Hepatocyte (in vitro differentiated cells): ENCODE data around the gene XRN1. TPM values are rescaled to one million over a fixed set of nuclear protein-coding genes. Genes with fewer than 3 reads are reported as not detected.
"Not testable (repeated sequence)": the region's sequence is repeated elsewhere in the genome, so short reads cannot be mapped to it uniquely, and the experiment has no call there.

Experiments
- DNase-seq: peaks from one replicate; pipeline ENCODE4 v3.0.0-alpha.2; 2016; ENCODE audit warnings: low spot score
- H2AFZ ChIP-seq: fragments of 200-600 bp; sonication (generic); 2 replicates; pipeline ENCODE4 v1.6.0; 2016; ENCODE audit warnings: antibody characterized with exemption, mild to moderate bottlenecking
- H3K27ac ChIP-seq: fragments of 200-600 bp; sonication (generic); 2 replicates; pipeline ENCODE4 v1.5.1; 2016; ENCODE audit warnings: mild to moderate bottlenecking
- H3K27me3 ChIP-seq: fragments of 200-600 bp; sonication (generic); 2 replicates; pipeline ENCODE4 v1.6.1; 2016
- H3K36me3 ChIP-seq: fragments of 200-600 bp; sonication (generic); replicated peaks from 2 replicates; pipeline ENCODE4 v1.5.1; 2016; ENCODE audit warnings: low read depth; ENCODE audit not compliant: insufficient read depth
- H3K4me1 ChIP-seq: fragments of 200-600 bp; sonication (generic); 2 replicates; pipeline ENCODE4 v1.5.1; 2016; ENCODE audit warnings: mild to moderate bottlenecking, moderate library complexity; ENCODE audit not compliant: insufficient read depth
- H3K4me2 ChIP-seq: fragments of 200-600 bp; sonication (generic); 2 replicates; pipeline ENCODE4 v1.6.0; 2016
- H3K4me3 ChIP-seq: fragments of 200-600 bp; sonication (generic); 2 replicates; pipeline ENCODE4 v1.5.1; 2016; ENCODE audit warnings: mild to moderate bottlenecking
- H3K79me2 ChIP-seq: fragments of 200-600 bp; sonication (generic); 2 replicates; pipeline ENCODE4 v1.6.0; 2017; ENCODE audit warnings: mild to moderate bottlenecking
- H3K9me2 ChIP-seq: fragments of 200-600 bp; sonication (generic); replicated peaks from 2 replicates; pipeline ENCODE4 v1.6.0; 2017; ENCODE audit warnings: mild to moderate bottlenecking; ENCODE audit not compliant: insufficient read depth
- H3K9me3 ChIP-seq: fragments of 200-600 bp; sonication (generic); 2 replicates; pipeline ENCODE4 v1.5.1; 2016; ENCODE audit warnings: low read depth, mild to moderate bottlenecking
- H4K20me1 ChIP-seq: fragments of 200-600 bp; sonication (generic); 2 replicates; pipeline ENCODE4 v1.6.0; 2016; ENCODE audit warnings: mild to moderate bottlenecking; ENCODE audit not compliant: insufficient read depth, poor library complexity, severe bottlenecking
- EZH2 ChIP-seq: fragments of 200-600 bp; sonication (generic); IDR thresholded peaks from 2 replicates; pipeline ENCODE4 v1.6.1; 2016; ENCODE audit warnings: antibody characterized with exemption, mild to moderate bottlenecking, borderline replicate concordance
- EZH2phosphoT487 ChIP-seq: fragments of 200-600 bp; sonication (generic); IDR thresholded peaks from one replicate; pipeline ENCODE4 v1.6.1; 2018; ENCODE audit warnings: antibody characterized with exemption, mild to moderate bottlenecking, low read depth, moderate library complexity; ENCODE audit not compliant: unreplicated experiment, severe bottlenecking
- WGBS: methylation state at CpG from one replicate; pipeline ENCODE4 v1.1.6; 2016; ENCODE audit warnings: low lambda C conversion rate; ENCODE audit errors: missing lambda C conversion rate; 5-methylcytosine and 5-hydroxymethylcytosine counted together
- polyA plus RNA-seq: library from polyadenylated mRNA; unstranded; fragments of >200 nt; fragmentation: Nextera tagmentation; extraction: Ambion mirVana; gene quantifications from 2 replicates; pipeline ENCODE4 v1.2.1, GENCODE V29; 2016
- total RNA-seq: library from RNA; depleted of rRNA; stranded (reverse); fragments of >200 nt; gene quantifications from 2 replicates; pipeline ENCODE4 v1.2.3, GENCODE V29; 2014
- TF ChIP-seq, protein P1 (sequence below): fragments of 200-600 bp; sonication (generic); IDR thresholded peaks from 2 replicates; pipeline ENCODE4 v1.5.1; 2016; ENCODE audit warnings: antibody characterized with exemption, mild to moderate bottlenecking; ENCODE audit not compliant: poor library complexity

XRN1 gene
- total and polyA plus RNA-seq, 2 experiments from 2014 or later = 6.0 to 39.5 TPM

DNA sequence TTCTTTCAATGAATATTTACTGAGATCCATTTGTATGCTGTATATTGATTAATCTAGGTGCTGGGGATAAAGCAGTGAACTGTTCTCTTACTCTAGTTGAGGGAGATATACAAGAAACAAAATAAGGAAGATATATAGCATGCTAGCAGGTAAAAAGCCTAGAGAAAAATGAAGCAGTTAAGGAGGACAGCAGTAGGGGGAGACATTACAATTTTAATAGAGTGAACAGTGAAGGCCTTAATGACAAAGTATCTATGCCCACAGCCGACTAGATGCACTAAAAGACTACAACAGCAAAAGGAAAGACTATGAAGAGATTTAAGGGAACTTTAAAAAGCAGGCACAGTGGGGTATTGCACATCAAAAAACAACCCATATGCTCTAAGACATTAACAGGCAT, 81.4 kb downstream of the XRN1 start:
- Histone ChIP-seq H4K20me1 (no peaks in the 10 kb centered on the region), H3K4me1 (no peaks in the 10 kb centered on the region), H3K4me2 (no peak overlapping the region), H2AFZ (no peak overlapping the region), H3K27me3 (no peaks in the 10 kb centered on the region), H3K4me3 (no peak overlapping the region), H3K27ac (no peak overlapping the region), H3K9me2 (no peaks in the 10 kb centered on the region), H3K79me2 (no peaks in the 10 kb centered on the region), H3K36me3 (no peaks in the 10 kb centered on the region), H3K9me3 (no peaks in the 10 kb centered on the region)
- no peak for DNase-seq
- TF ChIP-seq, protein P1, sequence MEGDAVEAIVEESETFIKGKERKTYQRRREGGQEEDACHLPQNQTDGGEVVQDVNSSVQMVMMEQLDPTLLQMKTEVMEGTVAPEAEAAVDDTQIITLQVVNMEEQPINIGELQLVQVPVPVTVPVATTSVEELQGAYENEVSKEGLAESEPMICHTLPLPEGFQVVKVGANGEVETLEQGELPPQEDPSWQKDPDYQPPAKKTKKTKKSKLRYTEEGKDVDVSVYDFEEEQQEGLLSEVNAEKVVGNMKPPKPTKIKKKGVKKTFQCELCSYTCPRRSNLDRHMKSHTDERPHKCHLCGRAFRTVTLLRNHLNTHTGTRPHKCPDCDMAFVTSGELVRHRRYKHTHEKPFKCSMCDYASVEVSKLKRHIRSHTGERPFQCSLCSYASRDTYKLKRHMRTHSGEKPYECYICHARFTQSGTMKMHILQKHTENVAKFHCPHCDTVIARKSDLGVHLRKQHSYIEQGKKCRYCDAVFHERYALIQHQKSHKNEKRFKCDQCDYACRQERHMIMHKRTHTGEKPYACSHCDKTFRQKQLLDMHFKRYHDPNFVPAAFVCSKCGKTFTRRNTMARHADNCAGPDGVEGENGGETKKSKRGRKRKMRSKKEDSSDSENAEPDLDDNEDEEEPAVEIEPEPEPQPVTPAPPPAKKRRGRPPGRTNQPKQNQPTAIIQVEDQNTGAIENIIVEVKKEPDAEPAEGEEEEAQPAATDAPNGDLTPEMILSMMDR = peak; percentile 17
- TF ChIP-seq EZH2phosphoT487 (no peak), EZH2 (no peak)
- 83% methylated on average over 1 of the region's 1 CpG for WGBS

DNA sequence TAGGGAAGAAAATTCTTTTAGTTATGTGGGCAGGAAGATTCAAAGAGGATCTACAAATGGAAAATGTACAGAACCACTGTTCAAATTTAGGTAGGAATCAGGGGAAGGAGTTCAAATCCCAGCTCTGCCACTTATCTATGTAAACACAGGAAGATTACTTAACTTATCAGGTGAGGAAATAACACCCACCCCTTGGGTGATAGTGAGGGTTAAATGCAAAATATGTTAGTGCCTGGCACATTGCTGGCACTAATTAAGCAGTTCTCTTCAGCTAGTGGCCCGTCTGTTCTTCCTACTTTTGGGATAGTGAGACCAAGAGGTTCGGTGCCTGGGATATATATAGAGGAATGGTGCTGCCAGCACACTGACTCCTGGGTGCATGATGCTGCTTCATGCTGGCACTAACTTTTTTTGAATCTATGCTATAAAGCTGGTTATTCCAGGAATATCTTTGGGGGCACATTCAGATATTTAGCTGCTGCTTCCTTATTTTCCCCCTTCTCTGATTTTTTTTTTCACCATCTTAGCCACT, 83.8 kb downstream of the XRN1 start:
- H3K9me2 ChIP-seq = no peaks in the 10 kb centered on the region
- WGBS = 90% methylated on average over 2 of the region's 2 CpGs
- H3K4me3 ChIP-seq = no peak overlapping the region
- DNase-seq = no peak
- no peak overlapping the region for H3K4me2 ChIP-seq
- no peaks in the 10 kb centered on the region for H3K36me3 ChIP-seq
- TF ChIP-seq EZH2phosphoT487 = no peak
- H3K27ac ChIP-seq = no peak overlapping the region
- H2AFZ ChIP-seq = no peak overlapping the region
- no peaks in the 10 kb centered on the region for H3K4me1 ChIP-seq
- no peaks in the 10 kb centered on the region for H3K27me3 ChIP-seq
- no peaks in the 10 kb centered on the region for H3K9me3 ChIP-seq
- H4K20me1 ChIP-seq = no peaks in the 10 kb centered on the region
- no peaks in the 10 kb centered on the region for H3K79me2 ChIP-seq

DNA sequence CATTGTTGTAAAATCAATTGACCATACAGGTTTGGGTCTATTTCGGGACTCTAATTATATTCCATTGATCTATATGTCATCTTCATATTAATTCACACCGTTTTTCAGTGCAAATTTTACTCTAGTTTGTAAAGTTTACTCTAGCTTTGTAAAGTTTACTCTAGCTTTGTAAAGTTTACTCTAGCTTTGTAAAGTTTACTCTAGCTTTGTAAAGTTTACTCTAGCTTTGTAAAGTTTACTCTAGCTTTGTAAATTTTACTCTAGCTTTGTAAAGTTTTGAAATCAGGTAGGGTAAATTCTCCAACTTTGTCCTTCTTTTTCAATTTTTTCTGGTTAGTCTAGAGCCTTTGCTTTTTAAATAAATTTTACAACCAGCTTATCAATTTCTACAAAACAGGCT, 84.4 kb downstream of the XRN1 start:
- H3K9me2 ChIP-seq = not testable (repeated sequence)
- WGBS = 53% methylated on average over 2 of the region's 2 CpGs

DNA sequence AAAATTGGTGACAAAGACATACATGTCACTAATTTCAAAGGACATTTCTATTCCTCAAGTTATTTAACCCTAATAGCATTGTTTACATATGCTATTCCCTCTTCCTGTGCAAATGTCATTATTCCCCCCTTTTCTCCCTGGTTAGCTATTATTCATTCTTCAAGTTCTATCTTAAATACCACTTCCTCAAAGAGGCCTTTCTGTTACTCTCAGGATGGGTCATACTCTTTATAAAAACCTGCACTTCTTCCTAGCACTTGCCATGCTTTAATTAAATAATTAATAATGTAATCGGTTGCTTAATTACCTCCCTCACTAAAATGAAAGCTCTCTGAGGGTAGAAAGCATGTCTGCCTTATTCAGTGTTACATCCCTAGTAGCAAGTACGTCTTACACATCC, 88.5 kb downstream of the XRN1 start:
- Histone ChIP-seq H3K9me2 (no peaks in the 10 kb centered on the region), H3K27me3 (no peaks in the 10 kb centered on the region), H3K9me3 (no peaks in the 10 kb centered on the region), H4K20me1 (no peaks in the 10 kb centered on the region), H3K79me2 (no peaks in the 10 kb centered on the region), H3K4me1 (no peaks in the 10 kb centered on the region), H3K4me3 (no peak overlapping the region), H3K4me2 (no peak overlapping the region), H3K27ac (no peak overlapping the region), H3K36me3 (peaks cover 4% of the 10 kb centered on the region), H2AFZ (no peak overlapping the region)
- no peak for DNase-seq
- WGBS = 91% methylated on average over 2 of the region's 2 CpGs
- TF ChIP-seq, protein P1 = no peak
- no peak for TF ChIP-seq EZH2
- no peak for TF ChIP-seq EZH2phosphoT487

More for the DNA sequence above, 84.4 kb downstream of the XRN1 start:
- not testable (repeated sequence) for H3K9me3 ChIP-seq, H3K79me2 ChIP-seq, DNase-seq, H3K4me1 ChIP-seq, H4K20me1 ChIP-seq, H3K27me3 ChIP-seq, H3K27ac ChIP-seq, H3K36me3 ChIP-seq, H3K4me3 ChIP-seq, H2AFZ ChIP-seq, H3K4me2 ChIP-seq
- TF ChIP-seq EZH2phosphoT487 = peak; percentile 36

DNA sequence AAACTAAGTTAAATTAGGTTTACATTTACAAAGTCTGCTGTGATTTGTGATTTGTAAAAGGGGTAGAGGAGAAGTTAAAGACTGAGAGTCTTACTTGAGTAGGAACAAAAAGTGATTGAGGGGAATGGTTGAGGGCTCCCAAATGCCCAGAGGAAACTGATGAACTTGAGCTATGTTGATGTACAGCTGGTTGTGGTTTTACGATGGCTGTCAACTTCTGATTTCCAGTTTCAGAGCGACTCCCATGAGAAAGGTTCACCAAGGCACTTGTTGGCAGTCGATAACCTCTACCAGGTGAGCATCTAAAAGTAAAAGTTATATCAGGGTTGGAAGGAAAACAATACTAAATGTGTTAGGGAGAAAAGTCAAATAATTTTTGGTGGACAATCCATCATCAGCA, 91.0 kb downstream of the XRN1 start:
- H3K27me3 ChIP-seq = no peaks in the 10 kb centered on the region
- 100% methylated on average over 3 of the region's 3 CpGs for WGBS
- H2AFZ ChIP-seq = no peak overlapping the region
- no peaks in the 10 kb centered on the region for H3K4me1 ChIP-seq
- no peak for DNase-seq
- H3K4me3 ChIP-seq = no peak overlapping the region
- no peaks in the 10 kb centered on the region for H4K20me1 ChIP-seq
- no peaks in the 10 kb centered on the region for H3K79me2 ChIP-seq
- no peak overlapping the region for H3K4me2 ChIP-seq
- no peak for TF ChIP-seq EZH2phosphoT487
- TF ChIP-seq, protein P1 = no peak
- TF ChIP-seq EZH2 = no peak
- H3K9me3 ChIP-seq = no peaks in the 10 kb centered on the region
- no peak overlapping the region for H3K27ac ChIP-seq
- no peaks in the 10 kb centered on the region for H3K9me2 ChIP-seq
- peaks cover 4% of the 10 kb centered on the region for H3K36me3 ChIP-seq
